ENCODE data around the gene NFYB. TPM values are rescaled to one million over a fixed set of nuclear protein-coding genes. Genes with fewer than 3 reads are reported as not detected.
A peak's percentile ranks its signal among the peaks of the same experiment; 100 is the strongest.

NFYB gene
- total RNA-seq, 6 experiments from 2014 or later, result 20.0 to 33.3 (median 27.0) TPM

GRCh38 chr12:104108755-104109445 lies 29.1 kb downstream of the NFYB start:
- Mint-ChIP-seq H3K9me3 (no peaks in the 10 kb centered on the region), H3K4me1 (ENCODE audit: low read depth) (peaks cover 23% of the 10 kb centered on the region), H3K36me3 (ENCODE audit: low read depth) (0 out of 2 replicates have a peak, but pooled peaks cover 5% of the 10 kb centered on the region), H3K27ac (peak overlapping the region; percentile 22; the same call in 1 of the 2 replicates), H3K27me3 (ENCODE audit: insufficient read depth) (no peaks in the 10 kb centered on the region), H3K4me3 (no peak overlapping the region)
- peak; percentile 78 for DNase-seq
- TF ChIP-seq, protein P1, sequence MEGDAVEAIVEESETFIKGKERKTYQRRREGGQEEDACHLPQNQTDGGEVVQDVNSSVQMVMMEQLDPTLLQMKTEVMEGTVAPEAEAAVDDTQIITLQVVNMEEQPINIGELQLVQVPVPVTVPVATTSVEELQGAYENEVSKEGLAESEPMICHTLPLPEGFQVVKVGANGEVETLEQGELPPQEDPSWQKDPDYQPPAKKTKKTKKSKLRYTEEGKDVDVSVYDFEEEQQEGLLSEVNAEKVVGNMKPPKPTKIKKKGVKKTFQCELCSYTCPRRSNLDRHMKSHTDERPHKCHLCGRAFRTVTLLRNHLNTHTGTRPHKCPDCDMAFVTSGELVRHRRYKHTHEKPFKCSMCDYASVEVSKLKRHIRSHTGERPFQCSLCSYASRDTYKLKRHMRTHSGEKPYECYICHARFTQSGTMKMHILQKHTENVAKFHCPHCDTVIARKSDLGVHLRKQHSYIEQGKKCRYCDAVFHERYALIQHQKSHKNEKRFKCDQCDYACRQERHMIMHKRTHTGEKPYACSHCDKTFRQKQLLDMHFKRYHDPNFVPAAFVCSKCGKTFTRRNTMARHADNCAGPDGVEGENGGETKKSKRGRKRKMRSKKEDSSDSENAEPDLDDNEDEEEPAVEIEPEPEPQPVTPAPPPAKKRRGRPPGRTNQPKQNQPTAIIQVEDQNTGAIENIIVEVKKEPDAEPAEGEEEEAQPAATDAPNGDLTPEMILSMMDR (IDR thresholded peaks at IDR 0.05), result peak; percentile 96

- H3K27ac Mint-ChIP-seq, result no peak overlapping the region
- peaks cover 19% of the 10 kb centered on the region for H3K4me1 Mint-ChIP-seq (ENCODE audit: low read depth)
- H3K9me3 Mint-ChIP-seq, result no peaks in the 10 kb centered on the region
- H3K4me3 Mint-ChIP-seq, result no peak overlapping the region
- no peaks in the 10 kb centered on the region for H3K27me3 Mint-ChIP-seq (ENCODE audit: insufficient read depth)
- no peak for DNase-seq
- H3K36me3 Mint-ChIP-seq (ENCODE audit: low read depth), result 0 out of 2 replicates have a peak, but pooled peaks cover 12% of the 10 kb centered on the region
- TF ChIP-seq, protein P1 (IDR thresholded peaks at IDR 0.05), result no peak
These were observed 31.0 kb downstream of the NFYB start for GRCh38 chr12:104106965-104107364.

- TF ChIP-seq, protein P1 (IDR thresholded peaks at IDR 0.05), result no peak
- Mint-ChIP-seq H3K9me3 (no peaks in the 10 kb centered on the region), H3K4me3 (no peak overlapping the region), H3K27ac (no peak overlapping the region), H3K4me1 (ENCODE audit: low read depth) (peaks cover 19% of the 10 kb centered on the region), H3K27me3 (ENCODE audit: insufficient read depth) (no peaks in the 10 kb centered on the region), H3K36me3 (ENCODE audit: low read depth) (0 out of 2 replicates have a peak, but pooled peaks cover 12% of the 10 kb centered on the region)
- DNase-seq, result no peak
These were observed 32.5 kb downstream of the NFYB start for GRCh38 chr12:104105461-104105860.

DNA sequence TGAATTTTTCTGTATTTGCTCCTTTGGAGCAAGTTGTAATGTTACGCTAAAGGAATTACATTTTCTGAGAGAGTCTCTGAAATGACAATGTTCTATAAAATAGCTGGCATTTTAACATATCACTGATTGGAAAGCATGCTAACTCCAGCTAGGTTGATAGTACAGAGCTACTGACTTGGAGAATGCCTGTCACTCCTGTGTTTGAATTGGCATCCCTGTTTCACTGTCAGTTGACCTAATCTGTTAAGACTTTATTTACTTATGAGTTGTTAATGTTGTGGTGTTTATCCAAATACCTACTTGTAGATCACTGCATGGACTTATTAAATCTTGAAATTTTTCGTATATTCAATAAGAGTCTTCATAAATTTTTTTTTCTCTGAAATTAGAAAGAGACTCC lies 40.1 kb downstream of the NFYB start:
- no peak for DNase-seq
- Mint-ChIP-seq H3K4me1 (ENCODE audit: low read depth) (peaks cover 15% of the 10 kb centered on the region), H3K4me3 (no peak overlapping the region), H3K27me3 (ENCODE audit: insufficient read depth) (no peaks in the 10 kb centered on the region), H3K27ac (no peak overlapping the region), H3K9me3 (no peaks in the 10 kb centered on the region), H3K36me3 (ENCODE audit: low read depth) (peaks cover 33% of the 10 kb centered on the region)
- TF ChIP-seq, protein P1 (IDR thresholded peaks at IDR 0.05), result no peak

- no peak for DNase-seq
- TF ChIP-seq, protein P1 (IDR thresholded peaks at IDR 0.05), result no peak
- no peak overlapping the region for H3K4me3 Mint-ChIP-seq
- no peaks in the 10 kb centered on the region for H3K27me3 Mint-ChIP-seq (ENCODE audit: insufficient read depth)
- peaks cover 15% of the 10 kb centered on the region for H3K4me1 Mint-ChIP-seq (ENCODE audit: low read depth)
- no peak overlapping the region; the same call in 1 of the 2 replicates for H3K27ac Mint-ChIP-seq
- peaks cover 29% of the 10 kb centered on the region for H3K36me3 Mint-ChIP-seq (ENCODE audit: low read depth)
- H3K9me3 Mint-ChIP-seq, result no peaks in the 10 kb centered on the region
These were observed 42.7 kb downstream of the NFYB start for GRCh38 chr12:104095289-104095688.

Measured in HFFc6 (cell line).